Right cardiac atrium (tissue), 5 donors: ENCODE data around the gene MOAP1. TPM values are rescaled to one million over a fixed set of nuclear protein-coding genes. Genes with fewer than 3 reads are reported as not detected.

Experiments used
- ATAC-seq, 2 donors: fragments of 200-7000 bp; cut with Tn5 transposase; one replicate each; pipeline versions ENCODE4 v1.8.0 to v1.9.1; 2020; ENCODE audit warnings: moderate library complexity in 2 of 2, mild to moderate bottlenecking in 1 of 2
- DNase-seq, 3 donors: peaks; one replicate each; pipeline ENCODE4 v3.0.0-alpha.2; 2020
- H3K27ac ChIP-seq: one replicate; pipeline ENCODE4 v1.5.1; 2013; ENCODE audit warnings: mild to moderate bottlenecking, low read length, control low read depth, moderate library complexity
- H3K27me3 ChIP-seq: one replicate; pipeline ENCODE4 v1.6.1; 2013; ENCODE audit not compliant: control insufficient read depth, insufficient read depth
- H3K4me1 ChIP-seq: one replicate; pipeline ENCODE4 v1.6.1; 2013; ENCODE audit warnings: low read length; ENCODE audit not compliant: control insufficient read depth, insufficient read depth
- H3K4me3 ChIP-seq: one replicate; pipeline ENCODE4 v1.5.1; 2013; ENCODE audit warnings: low read length, control low read depth
- H3K9me3 ChIP-seq: one replicate; pipeline ENCODE4 v1.6.1; 2013; ENCODE audit warnings: low read length; ENCODE audit not compliant: control insufficient read depth
- WGBS: extraction: QIAGEN DNeasy Blood & Tissue Kit; methylation state at CpG from one replicate; pipeline ENCODE4 v1.1.7; 2013; 5-methylcytosine and 5-hydroxymethylcytosine counted together
- intact Hi-C, 4 donors: fragments of 100-400 bp; cut with DNase I; formaldehyde crosslinking; loops; one replicate each; pipeline versions ENCODE4 v1.11.0 to v1.14.0; 2022 to 2023
- polyA plus RNA-seq: library from polyadenylated mRNA; stranded (reverse); fragments of 200-250 nt; gene quantifications from one replicate; pipeline ENCODE4 v1.2.3, GENCODE V29; 2013
- total RNA-seq, 4 donors: library from RNA; stranded (reverse); fragmentation: NEBNext Ultra II Directional; extraction: Animal tissue kit (Norgen Biotek cat#: 25700); gene quantifications; one replicate each; pipeline ENCODE4 v1.2.1, GENCODE V29; 2021
- donor health status: healthy with polysubstance abuse.
- donor health status: DM: no; HTN: yes; CAD: no.
- donor health status: DM: no; HTN: no; CAD: no.
- donor health status: DM: no; HTN: yes; CAD: no; lungs with severe emphysema.
- donor health status: DM: yes; HTN: yes; CAD: no.

Gene MOAP1
- total and polyA plus RNA-seq, 5 donors, result 45.7 to 63.0 (median 53.6) TPM

- H3K4me3 ChIP-seq, result no peak overlapping the region
- no peak for ATAC-seq
- H3K27ac ChIP-seq, result no peak overlapping the region
- DNase-seq, result no peak
- H3K27me3 ChIP-seq, result no peaks in the 10 kb centered on the region
- intact Hi-C loops, result no loop called here
- WGBS, result 92% methylated on average over 2 of the region's 2 CpGs
- no peaks in the 10 kb centered on the region for H3K4me1 ChIP-seq
- H3K9me3 ChIP-seq, result no peaks in the 10 kb centered on the region
These were observed 29.9 kb upstream of the MOAP1 start for GRCh38 chr14:93214598-93214997.

GRCh38 chr14:93212432-93212831, 27.7 kb upstream of the MOAP1 start:
- 69% methylated on average over 3 of the region's 3 CpGs for WGBS
- DNase-seq (no peak), ATAC-seq (no peak)
- H3K4me3 ChIP-seq, result no peak overlapping the region
- intact Hi-C loops, result no loop called here
- H3K4me1 ChIP-seq, result peaks cover 2% of the 10 kb centered on the region
- no peak overlapping the region for H3K27ac ChIP-seq
- H3K27me3 ChIP-seq, result no peaks in the 10 kb centered on the region
- H3K9me3 ChIP-seq, result no peaks in the 10 kb centered on the region

- Histone ChIP-seq H3K27me3 (no peaks in the 10 kb centered on the region), H3K4me3 (peak overlapping the region; percentile 70), H3K27ac (peak overlapping the region; percentile 83), H3K4me1 (peaks cover 4% of the 10 kb centered on the region), H3K9me3 (no peaks in the 10 kb centered on the region)
- 1% methylated on average over 23 of the region's 23 CpGs for WGBS
- peak; percentile 66 to 84 (median 84) for DNase-seq
- intact Hi-C loops, result no loop called here
- peak; percentile 85 to 89 for ATAC-seq
These were observed 23.0 kb upstream of the MOAP1 start for GRCh38 chr14:93207468-93208308.

- under 1% methylated on average over 65 of the region's 65 CpGs for WGBS
- Histone ChIP-seq H3K27me3 (no peaks in the 10 kb centered on the region), H3K9me3 (no peaks in the 10 kb centered on the region), H3K27ac (peak within 1 kb of the TSS; percentile 86), H3K4me3 (peak within 1 kb of the TSS; percentile 70), H3K4me1 (peaks cover 4% of the 10 kb centered on the region)
- DNase-seq (peak; percentile 94 to 97 (median 97)), ATAC-seq (peak; percentile 99)
- intact Hi-C loops, result no loop called here
These were observed 22.2 kb upstream of the MOAP1 start, which contains the start of the genes GON7 and UBR7 for GRCh38 chr14:93206793-93207467. Gene GON7 (minus strand): TSS chr14:93207065. CDS start chr14:93207037, 28 bp downstream. Gene UBR7 (plus strand): TSS chr14:93207256. CDS start chr14:93207292, 36 bp downstream.

- ATAC-seq (no peak), DNase-seq (no peak)
- Histone ChIP-seq H3K4me3 (no peak overlapping the region), H3K9me3 (no peaks in the 10 kb centered on the region), H3K4me1 (peaks cover 2% of the 10 kb centered on the region), H3K27ac (no peak overlapping the region), H3K27me3 (no peaks in the 10 kb centered on the region)
- WGBS, result 93% methylated on average over 7 of the region's 7 CpGs
- intact Hi-C loops, result no loop called here
These were observed 16.5 kb upstream of the MOAP1 start for GRCh38 chr14:93201155-93201704.

- DNase-seq, result no peak
- Histone ChIP-seq H3K4me1 (peaks cover 2% of the 10 kb centered on the region), H3K4me3 (no peak overlapping the region), H3K27me3 (no peaks in the 10 kb centered on the region), H3K27ac (no peak overlapping the region), H3K9me3 (no peaks in the 10 kb centered on the region)
- ATAC-seq, result no peak
- intact Hi-C loops, result no loop called here
- WGBS, result 92% methylated on average over 5 of the region's 5 CpGs
These were observed 15.9 kb upstream of the MOAP1 start for GRCh38 chr14:93200553-93200952.

GRCh38 chr14:93199031-93199430, 14.3 kb upstream of the MOAP1 start:
- ATAC-seq (no peak), DNase-seq (no peak)
- Histone ChIP-seq H3K27me3 (no peaks in the 10 kb centered on the region), H3K27ac (no peak overlapping the region), H3K4me1 (no peaks in the 10 kb centered on the region), H3K9me3 (no peaks in the 10 kb centered on the region), H3K4me3 (no peak overlapping the region)
- intact Hi-C loops, result no loop called here
- WGBS, result 96% methylated on average over 4 of the region's 4 CpGs

GRCh38 chr14:93195316-93195999, 10.8 kb upstream of the MOAP1 start:
- intact Hi-C loops, result no loop called here
- DNase-seq (no peak), ATAC-seq (no peak)
- WGBS, result 88% methylated on average over 1 of the region's 1 CpG
- Histone ChIP-seq H3K27me3 (no peaks in the 10 kb centered on the region), H3K27ac (peak overlapping the region; percentile 27), H3K9me3 (no peaks in the 10 kb centered on the region), H3K4me3 (no peak overlapping the region), H3K4me1 (no peaks in the 10 kb centered on the region)

GRCh38 chr14:93186956-93187355, 2.3 kb upstream of the MOAP1 start:
- Histone ChIP-seq H3K27ac (no peak overlapping the region), H3K9me3 (no peaks in the 10 kb centered on the region), H3K4me3 (no peak overlapping the region), H3K4me1 (no peaks in the 10 kb centered on the region), H3K27me3 (no peaks in the 10 kb centered on the region)
- 97% methylated on average over 3 of the region's 3 CpGs for WGBS
- no peak for ATAC-seq
- DNase-seq, result no peak
- intact Hi-C loops, result no loop called here

- no peak for ATAC-seq
- Histone ChIP-seq H3K27me3 (no peaks in the 10 kb centered on the region), H3K4me1 (no peaks in the 10 kb centered on the region), H3K9me3 (no peaks in the 10 kb centered on the region), H3K27ac (no peak overlapping the region), H3K4me3 (no peak overlapping the region)
- intact Hi-C loops, result no loop called here
- no peak for DNase-seq
- 75% methylated on average over 6 of the region's 6 CpGs for WGBS
These were observed 1.8 kb upstream of the MOAP1 start for GRCh38 chr14:93186466-93186865.
